T-cell (primary cell): Measurements from ENCODE around the gene GPC5. TPM values are rescaled to one million over a fixed set of nuclear protein-coding genes. Genes with fewer than 3 reads are reported as not detected.

ENCODE experiments used
- ATAC-seq, 4 experiments: fragments of 200-7000 bp in 3 of 4; fragments of 150-1000 bp in 1 of 4; cut with Tn5 transposase; replicated peaks in 1 of 4; 1 replicate in 3 of 4; 2 replicates in 1 of 4; pipeline ENCODE4 v1.10.0; 2021; ENCODE audit warnings: moderate library complexity in 3 of 4, mild to moderate bottlenecking in 2 of 4, moderate number of reproducible peaks in 1 of 4
- CTCF ChIA-PET, 2 donors: fragments of 300-600 bp; sonication (Branson Sonifier 250); formaldehyde crosslinking; loops; one replicate each; lab custom pipeline; 2022; ENCODE audit warnings: antibody characterized with exemption in 2 of 2; lab: Charles Lee
- POLR2A ChIA-PET, 2 donors: fragments of 300-600 bp; sonication (Branson Sonifier 250); formaldehyde crosslinking; loops; one replicate each; lab custom pipeline; 2022; ENCODE audit warnings: antibody characterized with exemption in 2 of 2; lab: Charles Lee
- DNase-seq, 35 experiments: peaks; one replicate each; pipeline versions ENCODE4 v3.0.0 to v3.0.0-alpha.2; 2013 to 2023
- H3K27ac ChIP-seq: one replicate; pipeline ENCODE4 v1.5.1; 2013; ENCODE audit warnings: low read length
- H3K27me3 ChIP-seq, 2 experiments: replicated peaks in 1 of 2; 1 replicate in 1 of 2; 2 replicates in 1 of 2; pipeline versions ENCODE4 v1.6.1 to v1.7.0; 2013; ENCODE audit warnings: low read length in 1 of 2, mixed read lengths in 1 of 2; ENCODE audit not compliant: control insufficient read depth in 2 of 2, insufficient read depth in 2 of 2; ENCODE audit errors: extremely low read depth in 1 of 2
- H3K36me3 ChIP-seq, 2 donors: 1 replicate in 1 of 2; 2 replicates in 1 of 2; pipeline versions ENCODE4 v1.6.1 to v1.7.0; 2013; ENCODE audit warnings: low read length in 1 of 2; ENCODE audit not compliant: control insufficient read depth in 2 of 2, insufficient read depth in 1 of 2; ENCODE audit errors: extremely low read depth in 1 of 2
- H3K4me1 ChIP-seq, 2 experiments: 1 replicate in 1 of 2; 2 replicates in 1 of 2; pipeline versions ENCODE4 v1.6.1 to v1.7.0; 2013; ENCODE audit warnings: low read length in 2 of 2, mixed read lengths in 1 of 2; ENCODE audit not compliant: insufficient read depth in 2 of 2, control insufficient read depth in 1 of 2; ENCODE audit errors: extremely low read depth in 1 of 2
- H3K4me3 ChIP-seq, 2 donors: 1 replicate in 1 of 2; 2 replicates in 1 of 2; pipeline versions ENCODE4 v1.5.1 to v1.7.0; 2013; ENCODE audit warnings: mild to moderate bottlenecking in 2 of 2, low read length in 1 of 2, moderate library complexity in 1 of 2; ENCODE audit not compliant: control insufficient read depth in 1 of 2; ENCODE audit errors: extremely low read depth in 1 of 2
- H3K9me3 ChIP-seq: 2 replicates; pipeline ENCODE4 v1.7.0; 2013
- H3K27ac Mint-ChIP-seq, 2 donors: one replicate each; pipeline ENCODE4 v1.8.0; 2020 to 2021; ENCODE audit warnings: mild to moderate bottlenecking in 2 of 2, mixed read lengths in 2 of 2
- H3K27me3 Mint-ChIP-seq, 2 donors: one replicate each; pipeline ENCODE4 v1.8.0; 2021 to 2022; ENCODE audit warnings: mixed read lengths in 2 of 2
- H3K36me3 Mint-ChIP-seq: one replicate; pipeline ENCODE4 v1.8.0; 2021; ENCODE audit warnings: mixed read lengths
- H3K4me1 Mint-ChIP-seq, 3 donors: one replicate each; pipeline ENCODE4 v1.8.0; 2020 to 2022; ENCODE audit warnings: mixed read lengths in 3 of 3, mild to moderate bottlenecking in 1 of 3
- H3K4me3 Mint-ChIP-seq, 3 donors: one replicate each; pipeline ENCODE4 v1.8.0; 2020 to 2022; ENCODE audit warnings: mild to moderate bottlenecking in 3 of 3, mixed read lengths in 3 of 3, moderate library complexity in 3 of 3
- H3K9me3 Mint-ChIP-seq, 3 donors: one replicate each; pipeline ENCODE4 v1.8.0; 2020 to 2022; ENCODE audit warnings: mixed read lengths in 3 of 3
- WGBS: methylation state at CpG from one replicate; pipeline ENCODE4 v1.1.5; 2013; ENCODE audit warnings: missing lambda C conversion rate; ENCODE audit not compliant: insufficient coverage; 5-methylcytosine and 5-hydroxymethylcytosine counted together
- total RNA-seq, 35 experiments: library from RNA in 6 of 35; stranded (reverse) in 6 of 35; fragments of 120-200 nt in 1 of 35; gene quantifications; one replicate each; pipeline versions ENCODE4 v1.2.1 to v1.2.4 and lab custom pipeline; 2013 to 2026

GPC5 gene
- total RNA-seq, 5 donors from 2014 or later (not counting 1 experiment from before 2014, with no cell fraction given): 0.12 to 0.39 (median 0.26) TPM

DNA sequence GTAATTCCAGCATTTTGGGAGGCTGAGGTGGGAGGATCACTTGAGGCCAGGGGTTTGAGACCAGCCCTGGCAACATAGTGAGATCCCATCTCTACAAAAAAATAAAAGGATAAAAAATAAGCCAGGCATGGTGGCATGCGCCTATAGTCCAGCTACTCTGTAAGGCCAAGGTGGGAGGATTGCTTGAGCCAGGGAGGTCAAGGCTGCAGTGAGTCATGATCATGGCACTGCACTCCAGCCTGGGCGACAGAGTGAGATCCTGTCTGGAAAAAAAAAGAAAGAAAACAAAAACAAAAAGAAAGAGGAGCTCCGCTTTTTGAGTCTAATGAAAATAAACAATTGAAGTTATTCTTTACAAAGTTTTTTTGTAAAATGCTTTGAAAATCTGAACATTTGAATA is 326.2 kb downstream of the GPC5 start:
- CTCF ChIA-PET: no interaction called here
- H3K9me3 Mint-ChIP-seq: no peaks in the 10 kb centered on the region

DNA sequence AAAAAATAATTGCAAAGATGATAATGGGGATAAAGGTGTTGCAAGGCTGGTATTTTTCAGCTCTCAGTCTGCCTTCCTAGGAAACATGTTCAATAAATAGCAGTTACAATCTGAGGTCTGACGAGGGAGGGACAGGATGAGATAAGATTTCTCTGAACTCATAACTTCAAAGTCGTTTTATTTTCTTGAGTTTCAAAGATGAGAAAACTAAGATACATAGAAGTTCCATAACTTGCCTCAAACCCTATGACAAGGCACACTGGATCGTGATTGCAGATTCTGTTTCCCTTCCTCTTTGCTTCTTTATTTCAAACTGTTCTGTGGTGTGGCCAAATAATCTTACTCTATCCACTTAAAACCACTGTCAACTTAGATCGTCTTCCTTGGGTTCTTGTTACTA is 327.2 kb downstream of the GPC5 start:
- ATAC-seq (no peak), DNase-seq (no peak)
- Mint-ChIP-seq H3K27me3 (no peaks in the 10 kb centered on the region), H3K27ac (no peak overlapping the region), H3K4me1 (no peaks in the 10 kb centered on the region), H3K9me3 (no peaks in the 10 kb centered on the region), H3K4me3 (no peak overlapping the region), H3K36me3 (no peaks in the 10 kb centered on the region)
- no peak overlapping the region for H3K4me3 ChIP-seq
- H3K9me3 ChIP-seq: no peaks in the 10 kb centered on the region
- no peaks in the 10 kb centered on the region for H3K27me3 ChIP-seq
- ChIA-PET POLR2A (no interaction called here), CTCF (interaction anchor here in 1 of 2 donors (0.6 kb wide), 1 partner anchor 567 kb away, joined by 3 read pairs; no protein-coding TSS in a partner anchor)
- H3K36me3 ChIP-seq: no peaks in the 10 kb centered on the region
- H3K4me1 ChIP-seq: no peaks in the 10 kb centered on the region
- no CpG with 5 or more reads among the region's 4 CpGs for WGBS
- no peak overlapping the region for H3K27ac ChIP-seq

More for the DNA sequence above, 326.2 kb downstream of the GPC5 start:
- no peak overlapping the region for H3K4me3 ChIP-seq
- H3K27me3 ChIP-seq: no peaks in the 10 kb centered on the region
- Mint-ChIP-seq H3K4me1 (no peaks in the 10 kb centered on the region), H3K4me3 (no peak overlapping the region), H3K27me3 (no peaks in the 10 kb centered on the region), H3K36me3 (no peaks in the 10 kb centered on the region), H3K27ac (no peak overlapping the region)
- ATAC-seq (no peak), DNase-seq (no peak)
- WGBS: 90% methylated on average over 2 of the region's 3 CpGs
- H3K9me3 ChIP-seq: no peaks in the 10 kb centered on the region
- no peak overlapping the region for H3K27ac ChIP-seq
- H3K4me1 ChIP-seq: no peaks in the 10 kb centered on the region
- POLR2A ChIA-PET: interaction anchor here in 1 of 2 donors (0.6 kb wide), 1 partner anchor 575 kb away, joined by 7 read pairs; no protein-coding TSS in a partner anchor
- H3K36me3 ChIP-seq: no peaks in the 10 kb centered on the region

DNA sequence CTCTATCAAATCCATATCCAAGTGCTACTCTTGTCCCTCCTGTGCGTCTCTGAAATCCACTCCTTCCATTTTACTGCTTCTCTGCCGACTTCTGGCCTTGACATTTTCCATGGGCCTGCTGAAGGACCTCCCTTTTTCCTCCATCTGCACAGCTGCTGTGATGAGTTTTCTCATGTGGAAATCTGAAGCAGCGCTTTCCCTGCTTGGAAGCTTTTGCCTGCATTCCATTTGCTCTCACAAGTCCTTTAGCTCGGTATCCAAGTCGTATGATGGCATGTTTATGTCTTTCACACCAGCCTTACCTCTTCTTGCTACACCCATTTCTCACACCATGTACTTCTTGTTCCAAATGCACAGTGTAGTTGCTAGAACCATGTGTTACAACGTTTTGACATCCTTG is 328.2 kb downstream of the GPC5 start:
- Histone ChIP-seq H3K27ac (no peak overlapping the region), H3K9me3 (no peaks in the 10 kb centered on the region), H3K27me3 (no peaks in the 10 kb centered on the region), H3K4me1 (no peaks in the 10 kb centered on the region), H3K36me3 (no peaks in the 10 kb centered on the region), H3K4me3 (no peak overlapping the region)
- no peaks in the 10 kb centered on the region for H3K27me3 Mint-ChIP-seq
- ChIA-PET POLR2A (interaction anchor here in 1 of 2 donors (0.6 kb wide), 1 partner anchor 1344 kb away, joined by 4 read pairs; no protein-coding TSS in a partner anchor), CTCF (interaction anchor here in 1 of 2 donors (0.6 kb wide), 1 partner anchor 427 kb away, joined by 4 read pairs; no protein-coding TSS in a partner anchor)
- no peaks in the 10 kb centered on the region for H3K4me1 Mint-ChIP-seq
- 86% methylated on average over 4 of the region's 6 CpGs for WGBS
- no peak overlapping the region for H3K27ac Mint-ChIP-seq
- ATAC-seq (no peak), DNase-seq (no peak)
- H3K4me3 Mint-ChIP-seq: no peak overlapping the region
- H3K36me3 Mint-ChIP-seq: no peaks in the 10 kb centered on the region
- no peaks in the 10 kb centered on the region for H3K9me3 Mint-ChIP-seq

DNA sequence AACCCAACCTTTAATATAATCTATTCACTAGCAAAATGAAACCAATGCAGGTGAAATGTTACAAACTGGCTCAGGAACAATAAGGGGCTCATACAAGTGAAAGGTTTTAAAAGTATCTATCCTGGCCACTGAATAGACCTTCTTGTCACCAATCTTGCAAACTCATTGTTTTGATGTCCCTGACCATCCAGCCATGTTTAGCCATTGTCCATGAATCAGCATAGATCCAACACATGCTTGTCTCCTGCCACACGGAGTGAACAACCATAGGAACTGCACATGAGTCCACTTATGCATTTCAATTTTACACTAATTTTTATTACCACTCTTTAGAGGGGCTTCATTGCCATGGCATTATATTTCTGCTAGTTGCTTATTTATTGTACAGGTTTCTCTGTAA is 331.4 kb downstream of the GPC5 start:
- Histone ChIP-seq H3K27ac (no peak overlapping the region), H3K27me3 (no peaks in the 10 kb centered on the region), H3K36me3 (no peaks in the 10 kb centered on the region), H3K4me3 (no peak overlapping the region), H3K9me3 (no peaks in the 10 kb centered on the region), H3K4me1 (no peaks in the 10 kb centered on the region)
- ChIA-PET CTCF (no interaction called here), POLR2A (no interaction called here)
- DNase-seq: no peak
- no peaks in the 10 kb centered on the region for H3K27me3 Mint-ChIP-seq
- ATAC-seq: no peak
- no peak overlapping the region for H3K4me3 Mint-ChIP-seq
- no peaks in the 10 kb centered on the region for H3K9me3 Mint-ChIP-seq
- no peaks in the 10 kb centered on the region for H3K4me1 Mint-ChIP-seq
- WGBS: no CpG with 5 or more reads among the region's 1 CpG
- H3K36me3 Mint-ChIP-seq: no peaks in the 10 kb centered on the region
- no peak overlapping the region for H3K27ac Mint-ChIP-seq

DNA sequence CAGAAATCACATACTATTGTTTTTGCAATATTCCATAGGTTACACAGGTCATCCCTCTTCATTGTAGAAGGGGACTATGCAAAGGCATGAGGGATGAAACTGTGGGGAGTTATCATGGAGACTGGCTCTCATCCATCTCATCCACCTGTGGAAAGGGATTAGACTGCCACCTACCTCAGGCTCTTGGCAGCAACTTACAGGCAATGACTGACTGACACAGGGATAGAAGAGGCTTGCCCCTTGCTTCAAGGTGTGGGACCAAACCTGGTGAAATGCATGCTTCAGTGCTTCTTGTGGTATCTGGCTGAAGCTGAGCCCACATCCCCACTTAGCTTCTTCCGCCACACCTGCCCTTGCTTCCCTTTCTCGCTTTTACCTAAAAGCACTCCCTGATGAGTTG is 341.3 kb downstream of the GPC5 start:
- Mint-ChIP-seq H3K4me1 (no peaks in the 10 kb centered on the region), H3K4me3 (no peak overlapping the region), H3K36me3 (no peaks in the 10 kb centered on the region), H3K27me3 (peaks cover 0 to 5% of the 10 kb centered on the region in 2 donors), H3K27ac (no peak overlapping the region), H3K9me3 (no peaks in the 10 kb centered on the region)
- ChIA-PET CTCF (no interaction called here), POLR2A (no interaction called here)
- no peak for ATAC-seq
- WGBS: no CpG with 5 or more reads among the region's 2 CpGs
- no peaks in the 10 kb centered on the region for H3K9me3 ChIP-seq
- H3K27ac ChIP-seq: no peak overlapping the region
- H3K4me1 ChIP-seq: no peaks in the 10 kb centered on the region
- DNase-seq: no peak
- no peaks in the 10 kb centered on the region for H3K36me3 ChIP-seq
- H3K4me3 ChIP-seq: no peak overlapping the region
- H3K27me3 ChIP-seq: no peaks in the 10 kb centered on the region

DNA sequence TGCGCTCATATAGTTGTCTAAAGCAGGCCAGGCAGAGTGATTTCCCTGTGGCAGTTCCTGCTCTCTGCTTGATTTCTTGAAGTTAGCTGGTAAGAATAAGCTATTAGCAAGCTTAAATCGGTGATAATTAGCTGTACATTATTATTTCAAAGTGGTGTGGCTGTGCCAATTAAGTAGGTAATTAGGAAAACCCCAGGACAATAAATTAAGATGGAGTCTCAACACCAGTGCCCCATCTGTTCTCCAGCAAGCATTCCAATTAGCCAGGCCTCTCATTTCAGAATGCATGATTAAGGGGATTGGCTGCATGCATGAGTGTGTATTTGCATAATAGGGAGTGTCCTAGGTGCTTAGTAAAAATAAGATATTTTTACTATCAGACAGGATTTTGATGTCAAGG is 342.3 kb downstream of the GPC5 start:
- Histone ChIP-seq H3K9me3 (no peaks in the 10 kb centered on the region), H3K27me3 (no peaks in the 10 kb centered on the region), H3K27ac (no peak overlapping the region), H3K4me1 (no peaks in the 10 kb centered on the region), H3K36me3 (no peaks in the 10 kb centered on the region), H3K4me3 (no peak overlapping the region)
- no CpG with 5 or more reads among the region's 2 CpGs for WGBS
- H3K4me3 Mint-ChIP-seq: no peak overlapping the region
- peaks cover 0 to 5% of the 10 kb centered on the region in 2 donors for H3K27me3 Mint-ChIP-seq
- no peak for ATAC-seq
- H3K36me3 Mint-ChIP-seq: no peaks in the 10 kb centered on the region
- no peaks in the 10 kb centered on the region for H3K4me1 Mint-ChIP-seq
- no peak overlapping the region for H3K27ac Mint-ChIP-seq
- ChIA-PET CTCF (no interaction called here), POLR2A (no interaction called here)
- no peaks in the 10 kb centered on the region for H3K9me3 Mint-ChIP-seq
- DNase-seq: no peak

DNA sequence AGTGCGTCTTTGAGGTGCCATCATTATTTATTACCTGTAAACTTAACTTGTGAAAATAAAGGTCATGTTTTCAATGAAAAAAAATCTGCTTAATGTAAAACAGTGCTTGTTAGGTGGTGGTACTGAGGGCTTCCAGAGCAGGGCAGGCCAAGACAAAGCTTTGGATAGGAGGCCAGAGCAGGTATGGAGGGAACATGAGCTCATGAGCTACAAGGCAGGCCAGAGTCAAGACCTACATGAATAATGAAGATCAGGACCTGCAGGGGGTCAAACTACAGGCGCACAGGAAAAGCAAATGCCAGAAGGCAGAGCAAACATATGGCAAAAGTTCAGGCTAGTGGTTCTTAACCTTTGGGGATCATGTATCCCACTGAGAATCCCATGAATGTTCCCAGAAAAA is 343.5 kb downstream of the GPC5 start:
- H3K27ac Mint-ChIP-seq: no peak overlapping the region
- no peak overlapping the region for H3K4me3 ChIP-seq
- ChIA-PET CTCF (no interaction called here), POLR2A (no interaction called here)
- no peaks in the 10 kb centered on the region for H3K27me3 ChIP-seq
- no peaks in the 10 kb centered on the region for H3K9me3 Mint-ChIP-seq
- H3K36me3 ChIP-seq: no peaks in the 10 kb centered on the region
- H3K4me1 Mint-ChIP-seq: no peaks in the 10 kb centered on the region
- H3K36me3 Mint-ChIP-seq: no peaks in the 10 kb centered on the region
- ATAC-seq: no peak
- peaks cover 0 to 5% of the 10 kb centered on the region in 2 donors for H3K27me3 Mint-ChIP-seq
- no peaks in the 10 kb centered on the region for H3K9me3 ChIP-seq
- H3K4me3 Mint-ChIP-seq: no peak overlapping the region
- DNase-seq: no peak
- H3K27ac ChIP-seq: no peak overlapping the region
- no peaks in the 10 kb centered on the region for H3K4me1 ChIP-seq
- WGBS: 71% methylated on average over 1 of the region's 2 CpGs
